Measurements from ENCODE around the gene TPCN2.

TPCN2 gene

GRCh38 chr11:69095300-69095699, 46.6 kb downstream of the TPCN2 start:
- no peak for DNase-seq (ENCODE audit: low read depth)

- DNase-seq (ENCODE audit: low read depth) = no peak
Observed at GRCh38 chr11:69096473-69096872, 47.7 kb downstream of the TPCN2 start.

GRCh38 chr11:69097263-69097662, 48.5 kb downstream of the TPCN2 start:
- DNase-seq (ENCODE audit: low read depth) = no peak

- no peak for DNase-seq (ENCODE audit: low read depth)
Observed at GRCh38 chr11:69099180-69099579, 50.4 kb downstream of the TPCN2 start.

- no peak for DNase-seq (ENCODE audit: low read depth)
Observed at GRCh38 chr11:69100454-69101114, 51.9 kb downstream of the TPCN2 start.

GRCh38 chr11:69101115-69101791, 52.5 kb downstream of the TPCN2 start:
- DNase-seq (ENCODE audit: low read depth) = peak; percentile 49

- DNase-seq (ENCODE audit: low read depth) = no peak
Observed at GRCh38 chr11:69101792-69102695, 53.3 kb downstream of the TPCN2 start.

- no peak for DNase-seq (ENCODE audit: low read depth)
Observed at GRCh38 chr11:69102732-69103615, 54.2 kb downstream of the TPCN2 start.

- DNase-seq (ENCODE audit: low read depth) = no peak
Observed at GRCh38 chr11:69104212-69104855, 55.6 kb downstream of the TPCN2 start.

- no peak for DNase-seq (ENCODE audit: low read depth)
Observed at GRCh38 chr11:69104856-69105395, 56.2 kb downstream of the TPCN2 start.

- no peak for DNase-seq (ENCODE audit: low read depth)
Observed at GRCh38 chr11:69105461-69106030, 56.8 kb downstream of the TPCN2 start.

- no peak for DNase-seq (ENCODE audit: low read depth)
Observed at GRCh38 chr11:69106031-69106811, 57.5 kb downstream of the TPCN2 start.

GRCh38 chr11:69107413-69107812, 58.7 kb downstream of the TPCN2 start:
- no peak for DNase-seq (ENCODE audit: low read depth)

- DNase-seq (ENCODE audit: low read depth) = no peak
Observed at GRCh38 chr11:69108030-69108429, 59.3 kb downstream of the TPCN2 start.

GRCh38 chr11:69108559-69108958, 59.8 kb downstream of the TPCN2 start:
- DNase-seq (ENCODE audit: low read depth) = no peak

GRCh38 chr11:69109101-69109500, 60.4 kb downstream of the TPCN2 start:
- DNase-seq (ENCODE audit: low read depth) = no peak

GRCh38 chr11:69110451-69110850, 61.7 kb downstream of the TPCN2 start:
- DNase-seq (ENCODE audit: low read depth) = no peak

- DNase-seq (ENCODE audit: low read depth) = no peak
Observed at GRCh38 chr11:69111624-69112542, 63.2 kb downstream of the TPCN2 start.

GRCh38 chr11:69113226-69113625, 64.5 kb downstream of the TPCN2 start:
- DNase-seq (ENCODE audit: low read depth) = no peak
